Adrenal gland (tissue), 5 donors: ENCODE measurements around the gene ALDH1A3.

ENCODE experiments used
- POLR2A ChIP-seq, 2 donors: fragments of 450-650 bp; IDR thresholded peaks; one replicate each; pipeline ENCODE4 v1.6.1; 2017; ENCODE audit warnings: antibody characterized with exemption in 2 of 2, mild to moderate bottlenecking in 2 of 2, moderate library complexity in 1 of 2
- TF ChIP-seq, protein P1 (sequence below), 6 experiments: fragments of 450-650 bp in 4 of 6; fragments of 200-600 bp in 2 of 6; sonication (generic) in 1 of 6; IDR thresholded peaks; 1 replicate in 5 of 6; 2 replicates in 1 of 6; pipeline versions ENCODE4 v1.5.1 to v1.8.0; 2016 to 2021; ENCODE audit warnings: antibody characterized with exemption in 6 of 6, mild to moderate bottlenecking in 2 of 6, moderate library complexity in 1 of 6
- donor health status: DM: no; HTN: no; CAD: no.

DNA sequence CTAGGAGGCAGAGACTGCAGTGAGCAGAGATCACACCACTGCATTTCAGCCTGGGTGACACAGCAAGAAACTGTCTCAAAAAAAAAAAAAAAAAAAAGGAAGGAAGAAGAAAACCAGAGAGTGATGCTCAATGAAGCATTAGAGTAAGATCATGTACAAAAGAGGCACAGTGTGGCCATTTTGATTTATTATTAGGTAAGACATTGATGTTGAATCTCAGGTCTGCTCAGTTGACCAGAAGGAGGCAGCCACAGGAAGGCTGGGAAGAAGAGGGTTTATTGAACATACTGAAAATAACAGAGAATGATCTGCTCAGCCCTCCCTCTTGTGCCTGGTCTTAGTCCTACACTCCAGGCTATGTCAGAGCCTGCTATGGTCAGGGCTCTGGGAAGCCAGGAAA lies 55.1 kb downstream of the ALDH1A3 start:
- TF ChIP-seq, protein P1, sequence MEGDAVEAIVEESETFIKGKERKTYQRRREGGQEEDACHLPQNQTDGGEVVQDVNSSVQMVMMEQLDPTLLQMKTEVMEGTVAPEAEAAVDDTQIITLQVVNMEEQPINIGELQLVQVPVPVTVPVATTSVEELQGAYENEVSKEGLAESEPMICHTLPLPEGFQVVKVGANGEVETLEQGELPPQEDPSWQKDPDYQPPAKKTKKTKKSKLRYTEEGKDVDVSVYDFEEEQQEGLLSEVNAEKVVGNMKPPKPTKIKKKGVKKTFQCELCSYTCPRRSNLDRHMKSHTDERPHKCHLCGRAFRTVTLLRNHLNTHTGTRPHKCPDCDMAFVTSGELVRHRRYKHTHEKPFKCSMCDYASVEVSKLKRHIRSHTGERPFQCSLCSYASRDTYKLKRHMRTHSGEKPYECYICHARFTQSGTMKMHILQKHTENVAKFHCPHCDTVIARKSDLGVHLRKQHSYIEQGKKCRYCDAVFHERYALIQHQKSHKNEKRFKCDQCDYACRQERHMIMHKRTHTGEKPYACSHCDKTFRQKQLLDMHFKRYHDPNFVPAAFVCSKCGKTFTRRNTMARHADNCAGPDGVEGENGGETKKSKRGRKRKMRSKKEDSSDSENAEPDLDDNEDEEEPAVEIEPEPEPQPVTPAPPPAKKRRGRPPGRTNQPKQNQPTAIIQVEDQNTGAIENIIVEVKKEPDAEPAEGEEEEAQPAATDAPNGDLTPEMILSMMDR (IDR thresholded peaks at IDR 0.05), result no peak
- no peak for TF ChIP-seq POLR2A (IDR thresholded peaks at IDR 0.05)
